Osteoblast (primary cell): ENCODE measurements around the gene CARD6. TPM values are rescaled to one million over a fixed set of nuclear protein-coding genes. Genes with fewer than 3 reads are reported as not detected.

Experiments
- DNase-seq: peaks from one replicate; pipeline ENCODE4 v3.0.0; 2011; ENCODE audit warnings: low spot score, mixed read lengths; ENCODE audit not compliant: insufficient read length; ENCODE audit errors: missing footprints
- H2AFZ ChIP-seq: 2 replicates; pipeline ENCODE4 v1.6.0; 2011; ENCODE audit warnings: mild to moderate bottlenecking, low read length
- H3K27ac ChIP-seq: 2 replicates; pipeline ENCODE4 v1.5.1; 2011; ENCODE audit warnings: mild to moderate bottlenecking, low read depth, low read length, moderate library complexity
- H3K27me3 ChIP-seq: 2 replicates; pipeline ENCODE4 v1.6.0; 2012; ENCODE audit warnings: mild to moderate bottlenecking, control low read depth, inconsistent platforms, low read length, moderate library complexity; ENCODE audit not compliant: insufficient read depth
- H3K36me3 ChIP-seq: 2 replicates; pipeline ENCODE4 v1.5.1; 2011; ENCODE audit warnings: mild to moderate bottlenecking, low read length, control low read depth, moderate library complexity; ENCODE audit not compliant: insufficient read depth
- H3K4me1 ChIP-seq: 2 replicates; pipeline ENCODE4 v1.5.1; 2011; ENCODE audit warnings: mild to moderate bottlenecking, low read length, control low read depth, moderate library complexity; ENCODE audit not compliant: insufficient read depth
- H3K4me2 ChIP-seq: 2 replicates; pipeline ENCODE4 v1.6.0; 2011; ENCODE audit warnings: mild to moderate bottlenecking, low read length; ENCODE audit not compliant: insufficient read depth
- H3K4me3 ChIP-seq: fragments of 200-600 bp; sonication (generic); 3 replicates; pipeline ENCODE4 v1.5.1; 2012; ENCODE audit warnings: mild to moderate bottlenecking, low read length, inconsistent platforms; ENCODE audit not compliant: insufficient read depth
- H3K79me2 ChIP-seq: 2 replicates; pipeline ENCODE4 v1.6.0; 2012; ENCODE audit warnings: mild to moderate bottlenecking, low read length, control low read depth, inconsistent platforms; ENCODE audit not compliant: insufficient read depth
- H3K9me3 ChIP-seq: 2 replicates; pipeline ENCODE4 v1.5.1; 2011; ENCODE audit warnings: low read depth, low read length, control low read depth
- H4K20me1 ChIP-seq: 2 replicates; pipeline ENCODE4 v1.6.0; 2012; ENCODE audit warnings: mild to moderate bottlenecking, low read length, control low read depth; ENCODE audit not compliant: insufficient read depth
- CTCF ChIP-seq: IDR thresholded peaks from 2 replicates; pipeline ENCODE4 v1.5.1; 2011; ENCODE audit warnings: mild to moderate bottlenecking, low read depth, low read length, moderate library complexity; ENCODE audit errors: extremely low read depth
- small RNA-seq: library from RNA; depleted of rRNA; stranded (forward); fragments of <200 nt; gene quantifications from one replicate; pipeline ENCODE3, GENCODE V24; 2012
- total RNA-seq: library from RNA; depleted of rRNA; stranded (reverse); fragments of >200 nt; gene quantifications from 2 replicates; pipeline ENCODE4 v1.2.3, GENCODE V29; 2012

The CARD6 gene
- total RNA-seq, 1 donor: 19.5 TPM

GRCh38 chr5:40904994-40905306 is 63.8 kb downstream of the CARD6 start:
- TF ChIP-seq CTCF: no peak
- H3K4me3 ChIP-seq: no peak overlapping the region
- H3K4me2 ChIP-seq: no peak overlapping the region
- DNase-seq: no peak
- H3K27ac ChIP-seq: no peak overlapping the region
- no peak overlapping the region for H2AFZ ChIP-seq
- no peaks in the 10 kb centered on the region for H4K20me1 ChIP-seq
- no peaks in the 10 kb centered on the region for H3K79me2 ChIP-seq
- no peaks in the 10 kb centered on the region for H3K27me3 ChIP-seq
- H3K9me3 ChIP-seq: no peaks in the 10 kb centered on the region
- H3K4me1 ChIP-seq: no peaks in the 10 kb centered on the region
- H3K36me3 ChIP-seq: no peaks in the 10 kb centered on the region

GRCh38 chr5:40906351-40906751 is 65.2 kb downstream of the CARD6 start:
- no peak overlapping the region for H3K27ac ChIP-seq
- H3K4me1 ChIP-seq: no peaks in the 10 kb centered on the region
- H3K27me3 ChIP-seq: no peaks in the 10 kb centered on the region
- H3K4me3 ChIP-seq: no peak overlapping the region
- no peaks in the 10 kb centered on the region for H3K79me2 ChIP-seq
- no peaks in the 10 kb centered on the region for H3K9me3 ChIP-seq
- H3K4me2 ChIP-seq: no peak overlapping the region
- peak; percentile 49 for DNase-seq
- no peak overlapping the region for H2AFZ ChIP-seq
- H3K36me3 ChIP-seq: no peaks in the 10 kb centered on the region
- TF ChIP-seq CTCF: no peak
- H4K20me1 ChIP-seq: no peaks in the 10 kb centered on the region

- Histone ChIP-seq H3K27me3 (no peaks in the 10 kb centered on the region), H3K36me3 (no peaks in the 10 kb centered on the region), H3K4me1 (no peaks in the 10 kb centered on the region), H3K27ac (no peak within 1 kb of the TSS), H3K4me3 (no peak within 1 kb of the TSS), H3K4me2 (no peak within 1 kb of the TSS), H4K20me1 (no peaks in the 10 kb centered on the region), H2AFZ (no peak within 1 kb of the TSS), H3K79me2 (no peaks in the 10 kb centered on the region), H3K9me3 (no peaks in the 10 kb centered on the region)
- no peak for DNase-seq
- no peak for TF ChIP-seq CTCF
These were observed 68.1 kb downstream of the CARD6 start, which contains the start of gene C7 for GRCh38 chr5:40909264-40909663. Gene C7, plus strand, starts transcription at chr5:40909497. Its CDS starts 114 bp downstream, at chr5:40909611.

- H3K4me1 ChIP-seq: no peaks in the 10 kb centered on the region
- no peak overlapping the region for H3K4me3 ChIP-seq
- H2AFZ ChIP-seq: no peak overlapping the region
- no peak overlapping the region for H3K27ac ChIP-seq
- no peaks in the 10 kb centered on the region for H4K20me1 ChIP-seq
- H3K79me2 ChIP-seq: no peaks in the 10 kb centered on the region
- no peak for TF ChIP-seq CTCF
- no peak for DNase-seq
- no peaks in the 10 kb centered on the region for H3K9me3 ChIP-seq
- H3K27me3 ChIP-seq: no peaks in the 10 kb centered on the region
- H3K36me3 ChIP-seq: no peaks in the 10 kb centered on the region
- no peak overlapping the region for H3K4me2 ChIP-seq
These were observed 68.6 kb downstream of the CARD6 start for GRCh38 chr5:40909723-40910122.

Small RNA genes lying within 50 kb of the gene (small RNA-seq; reads per million reads assigned to genes)
- 4.0 reads per million, percentile 84 among the genes with 10 or more reads in this experiment for gene SNORD72

Other genes with a start within 250 kb of the CARD6 start
- 10.6 and 15.2 TPM in 2 replicates for gene PTGER4, start 161.5 kb upstream of the CARD6 start, total RNA-seq
- gene TTC33, start 85.4 kb upstream of the CARD6 start, total RNA-seq: 13.8 and 14.5 TPM in 2 replicates
- gene PRKAA1, start 43.0 kb upstream of the CARD6 start, total RNA-seq: 95.5 and 110 TPM in 2 replicates
- gene RPL37, start 6.1 kb upstream of the CARD6 start, total RNA-seq: 220 and 385 TPM in 2 replicates
- gene C7, start 68.1 kb downstream of the CARD6 start, total RNA-seq: 0.36 and 0.88 TPM in 2 replicates
- gene MROH2B, start 230.0 kb downstream of the CARD6 start, total RNA-seq: not detected in 2 replicates